RKO (cell line): ENCODE data around the gene METTL14.
"Not testable (repeated sequence)": the region's sequence is repeated elsewhere in the genome, so short reads cannot be mapped to it uniquely, and the experiment has no call there.

ENCODE experiments used
- DNase-seq: peaks from one replicate; pipeline ENCODE4 v3.0.0-alpha.2; 2016; ENCODE audit warnings: low spot score

Gene METTL14

DNA sequence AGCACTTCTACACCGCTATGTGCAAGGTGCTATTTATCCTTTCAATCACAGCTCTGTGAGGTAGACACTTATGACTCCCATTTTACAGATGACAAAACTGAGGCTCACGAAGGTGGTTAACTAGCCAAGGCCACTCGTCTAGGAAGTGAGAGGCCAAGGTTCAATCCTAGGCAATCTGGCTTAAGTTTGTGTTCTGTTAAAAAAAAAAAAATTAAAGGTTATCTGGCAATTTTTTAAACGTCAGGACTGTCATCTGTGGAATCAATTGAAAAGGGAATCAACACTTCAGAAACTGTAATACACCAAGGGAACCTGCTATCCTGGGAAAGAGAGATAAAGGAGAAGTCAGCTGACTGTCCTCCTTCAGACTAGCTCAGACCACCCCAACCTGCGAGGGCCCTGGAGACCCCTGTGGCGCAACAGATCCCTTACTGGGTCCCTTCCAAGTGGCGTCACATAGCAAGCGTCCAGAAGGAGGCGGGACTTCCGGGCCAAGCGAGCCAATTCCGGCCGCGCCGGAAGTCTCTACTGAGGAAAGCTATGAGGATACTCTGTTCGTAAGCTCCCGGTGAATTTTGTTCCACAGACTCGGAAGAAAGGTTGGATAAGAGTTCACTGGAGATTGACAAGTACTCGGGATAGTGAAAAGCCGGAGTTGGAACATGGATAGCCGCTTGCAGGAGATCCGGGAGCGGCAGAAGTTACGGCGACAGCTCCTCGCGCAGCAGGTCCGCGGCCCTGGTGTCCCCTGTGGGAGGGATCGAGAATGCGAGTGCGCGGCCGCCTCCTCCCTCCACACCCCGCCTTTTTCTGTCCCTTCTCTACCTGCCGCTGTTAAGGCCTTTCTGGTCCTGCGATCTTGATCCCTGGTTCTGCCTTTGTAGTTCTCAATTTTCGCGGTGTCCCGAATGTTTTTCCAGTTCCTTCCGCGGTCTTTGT, at the start of gene METTL14:
TSS of gene METTL14 (plus strand) at position 520 of the 939 bp plus-strand sequence. CDS start at position 663, 143 bp downstream.
- DNase-seq: peak; percentile 93

- DNase-seq: not testable (repeated sequence)
Observed at GRCh38 chr4:118636126-118636525, 49.1 kb upstream of the METTL14 start.

- DNase-seq: peak; percentile 31
Observed at GRCh38 chr4:118664665-118665064, 20.5 kb upstream of the METTL14 start.

DNA sequence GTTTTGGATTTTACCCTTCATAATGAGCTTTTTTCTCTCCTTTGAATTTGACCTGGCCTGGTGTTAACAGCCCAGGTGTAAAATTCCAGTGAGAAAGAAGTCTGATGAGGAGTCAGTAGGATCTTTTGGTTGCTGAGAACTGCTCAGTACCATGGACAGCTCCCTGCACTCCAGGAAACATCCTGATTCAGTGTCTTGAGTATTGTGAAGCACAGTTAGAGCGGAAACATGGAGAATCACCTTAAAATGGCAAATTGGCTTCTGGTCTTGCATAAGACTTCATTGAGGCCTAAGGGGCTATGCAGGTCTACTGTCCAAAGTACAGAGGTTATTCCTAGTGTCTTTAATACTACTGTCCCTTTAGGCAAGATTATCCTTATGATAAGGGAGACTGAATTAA, 16.0 kb upstream of the METTL14 start:
- DNase-seq: peak; percentile 69

DNA sequence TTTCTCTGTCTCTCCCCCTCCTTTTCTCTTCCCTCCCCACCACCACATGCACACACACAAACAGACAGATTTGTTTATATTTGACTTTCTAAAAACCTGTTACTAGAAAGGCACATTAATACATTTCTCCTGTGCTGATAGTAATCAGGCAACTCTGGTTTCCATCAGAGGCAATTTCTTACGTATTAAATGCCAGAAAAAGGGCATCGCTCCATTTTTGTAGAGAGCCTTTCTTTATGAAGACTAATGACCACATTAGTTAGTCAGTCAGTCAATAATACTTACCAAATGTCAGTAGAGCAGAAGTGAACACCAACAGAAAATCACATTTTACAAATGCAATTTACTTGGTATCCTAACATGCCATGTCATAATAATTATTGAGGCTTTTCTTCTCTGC, 14.2 kb upstream of the METTL14 start:
- DNase-seq: not testable (repeated sequence)

DNA sequence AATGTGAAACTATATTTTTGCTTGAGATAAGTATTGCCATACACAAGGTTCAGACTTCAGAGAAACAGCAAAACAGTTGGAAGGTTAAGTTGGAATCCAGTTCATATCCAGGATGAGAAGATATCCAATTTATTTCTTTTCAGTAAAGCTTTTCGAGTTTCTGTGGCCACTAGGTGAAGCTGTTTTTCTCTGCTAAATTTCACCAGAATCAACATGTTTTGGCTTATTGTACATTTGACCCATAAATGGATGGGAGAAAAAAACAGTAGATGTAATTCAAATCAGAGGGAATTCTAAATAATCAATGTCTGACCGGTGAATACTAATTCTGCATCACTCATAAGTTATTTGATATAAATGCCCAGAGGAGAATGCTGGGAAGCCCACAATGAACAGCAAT, 9.1 kb upstream of the METTL14 start:
- DNase-seq: no peak

GRCh38 chr4:118680808-118681207, 4.4 kb upstream of the METTL14 start:
- DNase-seq: no peak

GRCh38 chr4:118682928-118683327, 2.3 kb upstream of the METTL14 start:
- peak; percentile 65 for DNase-seq

DNA sequence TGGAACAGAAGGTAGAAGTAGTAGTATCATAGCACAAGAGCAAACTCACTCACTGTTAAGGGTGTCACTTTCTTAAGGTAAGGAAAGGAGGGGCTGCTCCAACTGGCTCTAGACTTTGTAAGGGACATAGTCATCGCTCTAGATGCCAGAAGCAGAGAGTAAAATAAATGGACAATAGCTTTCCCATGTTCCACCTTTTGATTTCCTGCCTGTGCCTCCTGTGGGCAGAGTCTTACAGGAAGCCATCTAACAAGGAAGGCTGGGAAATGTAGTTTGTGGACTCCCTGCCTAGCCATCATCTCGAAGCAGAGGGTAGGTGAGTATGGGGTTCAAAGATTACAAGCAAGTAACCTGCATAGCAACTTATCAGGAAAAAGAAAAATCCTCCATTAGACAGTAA, 1.7 kb upstream of the METTL14 start:
- DNase-seq: peak; percentile 60

GRCh38 chr4:118703118-118703517, 17.9 kb downstream of the METTL14 start:
- no peak for DNase-seq

DNA sequence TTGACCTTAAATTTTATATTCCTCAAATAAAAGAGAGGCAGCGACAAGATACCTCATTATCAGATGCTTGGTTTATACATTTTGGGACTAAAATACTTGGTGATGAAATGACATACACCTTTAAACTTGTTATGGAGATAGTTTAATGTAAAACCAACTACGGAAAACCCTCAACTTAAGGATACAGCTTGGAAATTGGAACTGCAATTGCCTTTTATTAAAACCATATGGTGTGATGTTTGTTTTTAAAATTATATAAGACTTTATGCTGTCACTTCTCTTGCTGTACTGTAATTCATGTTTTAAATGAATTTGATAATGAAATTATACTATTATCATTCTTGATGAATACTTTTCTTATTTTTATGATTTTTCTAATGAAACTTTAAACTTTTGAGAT, 25.9 kb downstream of the METTL14 start:
- DNase-seq: no peak

DNA sequence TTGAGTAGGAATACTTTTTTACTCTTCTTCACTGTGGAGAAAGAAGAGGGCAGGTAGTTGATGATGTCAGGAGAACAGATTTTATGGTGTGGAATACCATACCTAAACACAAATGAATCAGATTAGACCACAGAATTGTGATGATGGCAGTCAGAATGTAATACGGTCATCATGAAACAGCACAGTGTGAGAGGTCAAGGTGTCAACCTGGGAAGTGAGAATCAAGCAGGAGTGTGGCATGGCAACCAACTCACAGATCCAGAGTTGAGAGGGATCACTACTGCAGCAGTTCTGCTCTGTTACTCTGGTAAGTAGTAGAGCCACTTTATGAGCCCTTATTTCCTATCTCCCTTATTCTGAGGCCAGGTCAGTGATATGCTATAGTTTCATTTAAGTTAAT, 27.7 kb downstream of the METTL14 start:
- DNase-seq: peak; percentile 25

DNA sequence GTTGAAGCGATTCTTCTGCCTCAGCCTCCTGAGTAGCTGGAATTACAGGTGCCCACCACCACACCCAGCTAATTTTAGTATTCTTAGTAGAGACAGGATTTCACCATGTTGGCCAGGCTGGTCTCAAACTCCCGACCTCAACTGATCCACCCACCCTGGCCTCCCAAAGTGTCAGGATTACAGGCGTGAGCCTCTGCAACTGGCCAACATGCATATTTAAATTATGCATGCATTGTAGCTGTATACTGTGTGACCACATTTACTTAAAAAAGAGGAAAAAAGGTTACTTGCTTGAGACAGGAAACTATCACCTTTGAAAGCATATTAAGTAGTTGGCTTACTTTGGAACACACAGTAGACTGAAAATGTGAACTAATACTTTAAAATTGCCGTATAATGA, 29.5 kb downstream of the METTL14 start:
- no peak for DNase-seq

DNA sequence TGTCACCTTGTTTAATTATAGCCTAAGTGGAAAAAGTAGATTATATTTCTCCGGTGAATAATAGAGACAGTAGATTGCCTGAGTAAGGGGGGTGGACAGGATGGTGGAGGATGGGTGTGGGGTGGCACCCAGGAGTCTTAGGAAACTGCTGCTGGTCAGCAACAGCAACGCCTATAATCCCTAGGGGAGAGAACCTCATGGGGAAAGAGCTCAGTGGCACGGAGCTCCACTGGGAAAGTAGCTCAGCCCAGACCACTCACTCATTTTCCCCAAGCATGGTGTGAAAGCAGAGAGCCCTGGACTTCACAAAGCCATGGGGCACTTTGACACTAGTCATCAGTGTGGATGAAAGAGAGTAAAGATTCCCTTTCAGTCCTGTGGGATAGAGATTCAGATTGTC, 31.1 kb downstream of the METTL14 start:
- DNase-seq: no peak

DNA sequence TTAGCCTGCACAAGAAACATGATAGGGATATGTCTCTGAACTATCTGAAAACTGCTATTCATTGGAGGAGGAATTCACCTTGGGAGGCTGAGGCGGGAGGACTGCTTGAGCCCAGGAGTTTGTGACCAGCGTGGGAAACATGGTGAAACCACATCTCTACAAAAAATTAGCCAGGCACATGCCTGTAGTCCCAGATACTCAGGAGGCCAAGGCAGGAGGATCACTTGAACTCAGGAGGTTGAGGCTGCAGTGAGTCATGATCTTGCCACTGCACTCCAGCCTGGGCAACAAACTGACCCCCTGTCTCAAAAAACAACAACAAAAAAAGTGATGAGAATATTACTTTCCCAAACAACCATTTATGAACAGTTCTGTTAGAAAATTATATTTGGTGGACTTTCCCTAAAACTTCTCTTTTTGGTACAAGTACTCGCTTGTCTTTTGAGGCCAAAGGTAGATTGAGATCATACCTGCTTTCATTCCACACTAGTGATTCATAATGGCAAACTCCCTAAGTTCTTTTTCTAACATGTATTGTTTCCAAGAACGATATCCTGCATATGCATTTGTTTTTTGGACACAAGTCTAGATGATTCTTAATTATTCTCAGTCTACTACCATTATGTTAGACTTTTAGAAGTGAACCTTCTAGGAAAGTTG, 33.4 kb downstream of the METTL14 start:
- DNase-seq: no peak

DNA sequence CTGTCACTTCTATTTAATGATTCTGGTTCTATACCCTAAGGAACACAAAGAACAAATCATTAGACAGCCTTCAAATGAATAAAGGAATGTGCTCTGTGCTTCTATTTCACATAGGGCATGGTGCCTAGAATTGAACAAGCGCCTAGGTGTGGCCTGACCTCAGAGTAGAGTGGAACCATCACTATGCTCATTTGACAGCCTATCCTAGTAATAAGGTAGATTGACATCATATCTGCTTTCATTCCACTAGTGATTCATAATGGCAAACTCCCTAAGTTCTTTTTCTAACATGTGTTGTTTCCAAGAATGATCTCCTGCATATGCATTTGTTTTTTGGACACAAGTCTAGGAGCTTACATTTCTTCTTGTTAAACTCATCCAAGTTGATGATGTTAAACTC, 36.6 kb downstream of the METTL14 start:
- DNase-seq: no peak

DNA sequence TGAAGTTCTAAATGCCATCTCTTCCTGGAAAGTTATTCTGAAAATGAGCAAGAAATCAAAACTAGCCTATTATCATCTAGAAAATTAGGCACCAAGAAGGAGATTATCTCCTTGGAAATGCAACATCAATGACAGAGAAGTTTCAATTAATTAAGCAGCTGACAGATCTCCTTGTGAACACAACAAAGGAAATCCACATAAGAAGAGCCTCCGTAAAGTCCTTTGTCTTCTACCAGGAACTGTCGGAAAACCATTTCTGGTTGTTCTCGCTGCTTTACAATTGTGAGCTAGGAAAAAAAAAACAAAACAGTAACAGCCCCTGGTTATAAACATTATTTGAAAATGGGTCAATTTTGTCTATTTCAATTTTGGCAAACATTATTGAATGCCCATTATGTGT, 38.2 kb downstream of the METTL14 start:
- DNase-seq: no peak

- no peak for DNase-seq
Observed at GRCh38 chr4:118727360-118727759, 42.2 kb downstream of the METTL14 start.

- DNase-seq: no peak
Observed at GRCh38 chr4:118729287-118730286, 44.4 kb downstream of the METTL14 start.

GRCh38 chr4:118730683-118731082, 45.5 kb downstream of the METTL14 start:
- no peak for DNase-seq

DNA sequence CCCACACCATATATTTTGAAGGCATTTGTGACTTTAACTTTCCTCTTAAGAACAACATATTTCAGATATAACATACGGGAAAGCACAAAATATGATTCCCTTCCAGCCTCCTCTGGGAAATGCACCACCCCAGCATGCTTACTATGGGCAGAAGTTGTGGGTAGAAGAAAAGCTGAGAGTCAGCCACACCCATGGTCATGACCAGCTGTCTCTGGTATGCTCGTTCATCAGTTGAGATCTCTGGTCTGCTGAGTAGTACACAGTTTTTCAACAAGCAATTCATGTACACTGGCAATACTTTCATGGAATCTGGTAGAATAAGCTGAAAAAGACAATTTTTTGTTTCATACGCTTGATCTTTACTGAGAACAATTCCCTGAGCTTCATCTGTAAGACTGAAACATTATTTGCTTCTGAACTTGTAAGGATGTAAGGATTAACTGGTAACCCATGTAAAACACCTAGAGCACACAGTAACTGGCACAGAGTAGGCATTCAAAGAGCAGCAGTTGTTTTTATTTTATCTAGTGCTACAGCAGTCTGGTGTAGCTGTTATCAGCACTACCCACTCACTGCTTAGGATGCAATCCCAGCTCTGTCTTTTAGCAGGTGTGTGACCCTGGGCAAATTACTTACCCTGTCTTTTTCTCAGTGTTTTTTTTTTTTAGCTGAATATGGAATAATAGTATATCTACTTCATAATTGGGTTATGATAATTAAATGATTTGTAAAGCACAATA, 47.6 kb downstream of the METTL14 start:
- DNase-seq: no peak
